Osteoblast (primary cell): ENCODE results near the gene TECPR2. TPM values are rescaled to one million over a fixed set of nuclear protein-coding genes. Genes with fewer than 3 reads are reported as not detected.

Experiments
- DNase-seq: peaks from one replicate; pipeline ENCODE4 v3.0.0; 2011; ENCODE audit warnings: low spot score, mixed read lengths; ENCODE audit not compliant: insufficient read length; ENCODE audit errors: missing footprints
- H2AFZ ChIP-seq: 2 replicates; pipeline ENCODE4 v1.6.0; 2011; ENCODE audit warnings: mild to moderate bottlenecking, low read length
- H3K27ac ChIP-seq: 2 replicates; pipeline ENCODE4 v1.5.1; 2011; ENCODE audit warnings: mild to moderate bottlenecking, low read depth, low read length, moderate library complexity
- H3K27me3 ChIP-seq: 2 replicates; pipeline ENCODE4 v1.6.0; 2012; ENCODE audit warnings: mild to moderate bottlenecking, control low read depth, inconsistent platforms, low read length, moderate library complexity; ENCODE audit not compliant: insufficient read depth
- H3K36me3 ChIP-seq: 2 replicates; pipeline ENCODE4 v1.5.1; 2011; ENCODE audit warnings: mild to moderate bottlenecking, low read length, control low read depth, moderate library complexity; ENCODE audit not compliant: insufficient read depth
- H3K4me1 ChIP-seq: 2 replicates; pipeline ENCODE4 v1.5.1; 2011; ENCODE audit warnings: mild to moderate bottlenecking, low read length, control low read depth, moderate library complexity; ENCODE audit not compliant: insufficient read depth
- H3K4me2 ChIP-seq: 2 replicates; pipeline ENCODE4 v1.6.0; 2011; ENCODE audit warnings: mild to moderate bottlenecking, low read length; ENCODE audit not compliant: insufficient read depth
- H3K4me3 ChIP-seq: fragments of 200-600 bp; sonication (generic); 3 replicates; pipeline ENCODE4 v1.5.1; 2012; ENCODE audit warnings: mild to moderate bottlenecking, low read length, inconsistent platforms; ENCODE audit not compliant: insufficient read depth
- H3K79me2 ChIP-seq: 2 replicates; pipeline ENCODE4 v1.6.0; 2012; ENCODE audit warnings: mild to moderate bottlenecking, low read length, control low read depth, inconsistent platforms; ENCODE audit not compliant: insufficient read depth
- H3K9me3 ChIP-seq: 2 replicates; pipeline ENCODE4 v1.5.1; 2011; ENCODE audit warnings: low read depth, low read length, control low read depth
- H4K20me1 ChIP-seq: 2 replicates; pipeline ENCODE4 v1.6.0; 2012; ENCODE audit warnings: mild to moderate bottlenecking, low read length, control low read depth; ENCODE audit not compliant: insufficient read depth
- total RNA-seq: library from RNA; depleted of rRNA; stranded (reverse); fragments of >200 nt; gene quantifications from 2 replicates; pipeline ENCODE4 v1.2.3, GENCODE V29; 2012
- TF ChIP-seq, protein P1 (sequence below): IDR thresholded peaks from 2 replicates; pipeline ENCODE4 v1.5.1; 2011; ENCODE audit warnings: mild to moderate bottlenecking, low read depth, low read length, moderate library complexity; ENCODE audit errors: extremely low read depth

Gene TECPR2
- total RNA-seq, 1 donor, result 13.0 TPM

GRCh38 chr14:102541771-102542170, 179.0 kb downstream of the TECPR2 start:
- Histone ChIP-seq H3K9me3 (no peaks in the 10 kb centered on the region), H3K27ac (no peak overlapping the region), H3K4me2 (no peak overlapping the region), H2AFZ (no peak overlapping the region), H3K36me3 (no peaks in the 10 kb centered on the region), H4K20me1 (no peaks in the 10 kb centered on the region), H3K4me3 (no peak overlapping the region), H3K4me1 (peaks cover 6% of the 10 kb centered on the region), H3K27me3 (peaks cover 30% of the 10 kb centered on the region), H3K79me2 (no peaks in the 10 kb centered on the region)
- peak; percentile 46 for DNase-seq
- TF ChIP-seq, protein P1, sequence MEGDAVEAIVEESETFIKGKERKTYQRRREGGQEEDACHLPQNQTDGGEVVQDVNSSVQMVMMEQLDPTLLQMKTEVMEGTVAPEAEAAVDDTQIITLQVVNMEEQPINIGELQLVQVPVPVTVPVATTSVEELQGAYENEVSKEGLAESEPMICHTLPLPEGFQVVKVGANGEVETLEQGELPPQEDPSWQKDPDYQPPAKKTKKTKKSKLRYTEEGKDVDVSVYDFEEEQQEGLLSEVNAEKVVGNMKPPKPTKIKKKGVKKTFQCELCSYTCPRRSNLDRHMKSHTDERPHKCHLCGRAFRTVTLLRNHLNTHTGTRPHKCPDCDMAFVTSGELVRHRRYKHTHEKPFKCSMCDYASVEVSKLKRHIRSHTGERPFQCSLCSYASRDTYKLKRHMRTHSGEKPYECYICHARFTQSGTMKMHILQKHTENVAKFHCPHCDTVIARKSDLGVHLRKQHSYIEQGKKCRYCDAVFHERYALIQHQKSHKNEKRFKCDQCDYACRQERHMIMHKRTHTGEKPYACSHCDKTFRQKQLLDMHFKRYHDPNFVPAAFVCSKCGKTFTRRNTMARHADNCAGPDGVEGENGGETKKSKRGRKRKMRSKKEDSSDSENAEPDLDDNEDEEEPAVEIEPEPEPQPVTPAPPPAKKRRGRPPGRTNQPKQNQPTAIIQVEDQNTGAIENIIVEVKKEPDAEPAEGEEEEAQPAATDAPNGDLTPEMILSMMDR, result no peak

DNA sequence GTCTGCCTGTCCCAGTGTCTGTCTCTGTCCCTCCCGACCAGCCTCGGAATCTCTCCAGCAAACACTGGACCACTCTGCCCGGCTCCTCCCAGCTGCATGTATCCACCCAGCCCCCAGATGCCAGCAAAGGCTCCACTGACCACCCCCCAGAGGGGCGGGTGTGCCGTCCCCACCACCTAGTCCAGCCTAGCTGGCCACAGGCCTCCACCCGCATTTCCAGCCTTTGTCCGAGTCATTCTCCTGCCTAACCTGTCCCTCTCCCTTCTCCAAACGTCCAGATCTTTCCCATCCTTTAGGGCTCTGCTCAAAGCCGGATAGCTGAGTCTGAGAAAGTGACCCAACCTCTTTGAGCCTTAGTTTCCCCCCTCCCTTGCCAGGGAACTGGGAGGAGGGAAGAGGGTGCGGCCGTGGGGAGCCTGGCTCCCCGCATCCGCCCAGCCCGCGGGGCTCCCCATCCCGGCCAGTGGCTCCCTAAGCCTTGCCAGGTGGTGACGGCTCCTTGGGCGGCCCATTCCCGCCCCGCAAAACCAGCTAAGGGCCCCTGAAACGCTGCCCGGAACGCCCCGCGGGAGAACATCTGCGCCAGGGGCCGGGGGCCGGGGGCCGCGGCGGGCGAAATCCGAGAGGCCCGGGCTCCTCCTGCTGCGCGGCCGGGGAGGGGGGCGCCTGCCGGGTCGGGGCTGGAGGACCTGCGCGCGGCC, 181.5 kb downstream of the TECPR2 start:
- no peak overlapping the region for H3K27ac ChIP-seq
- peaks cover 6% of the 10 kb centered on the region for H3K4me1 ChIP-seq
- H3K27me3 ChIP-seq, result peaks cover 36% of the 10 kb centered on the region
- H3K4me2 ChIP-seq, result no peak overlapping the region
- H3K9me3 ChIP-seq, result no peaks in the 10 kb centered on the region
- peak; percentile 86 for DNase-seq
- TF ChIP-seq, protein P1, result no peak
- H3K4me3 ChIP-seq, result no peak overlapping the region
- no peaks in the 10 kb centered on the region for H3K79me2 ChIP-seq
- H3K36me3 ChIP-seq, result no peaks in the 10 kb centered on the region
- H2AFZ ChIP-seq, result no peak overlapping the region
- no peaks in the 10 kb centered on the region for H4K20me1 ChIP-seq

GRCh38 chr14:102544747-102545460, 182.2 kb downstream of the TECPR2 start:
- Histone ChIP-seq H2AFZ (no peak overlapping the region), H3K27me3 (peaks cover 36% of the 10 kb centered on the region), H3K36me3 (no peaks in the 10 kb centered on the region), H4K20me1 (no peaks in the 10 kb centered on the region), H3K4me1 (peaks cover 2% of the 10 kb centered on the region), H3K4me2 (no peak overlapping the region), H3K79me2 (no peaks in the 10 kb centered on the region), H3K9me3 (no peaks in the 10 kb centered on the region), H3K27ac (no peak overlapping the region), H3K4me3 (no peak overlapping the region)
- TF ChIP-seq, protein P1, result no peak
- DNase-seq, result peak; percentile 87
